ENCODE measurements around the gene OR2C1.

OR2C1 gene

GRCh38 chr16:3355589-3355988 lies at the start of gene OR2C1:
Gene OR2C1 (plus strand): TSS chr16:3355889. CDS start chr16:3355941, 52 bp downstream.
- DNase-seq = no peak

- no peak for DNase-seq
These were observed 49.6 kb upstream of the OR2C1 start for GRCh38 chr16:3306078-3306477.

DNA sequence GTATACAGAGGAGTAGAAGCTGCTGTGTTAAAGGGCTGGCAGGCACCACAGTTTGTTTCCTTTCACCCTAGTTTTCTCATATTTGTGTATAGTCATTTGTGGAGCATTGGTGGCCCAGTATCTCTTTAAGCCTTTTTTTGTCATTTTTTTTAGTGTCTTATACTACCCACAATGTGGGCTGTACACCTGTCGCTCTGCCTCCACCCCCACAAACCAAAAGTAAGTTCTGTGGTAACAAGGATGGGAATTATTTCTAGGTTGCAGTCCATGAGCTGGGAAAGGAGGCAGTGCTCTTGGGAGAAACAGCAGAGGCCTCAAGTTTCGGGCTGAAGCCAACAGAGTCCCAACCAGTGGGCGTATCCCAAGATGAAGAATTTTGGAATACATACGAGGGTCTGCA lies 44.2 kb upstream of the OR2C1 start:
- DNase-seq = no peak

DNA sequence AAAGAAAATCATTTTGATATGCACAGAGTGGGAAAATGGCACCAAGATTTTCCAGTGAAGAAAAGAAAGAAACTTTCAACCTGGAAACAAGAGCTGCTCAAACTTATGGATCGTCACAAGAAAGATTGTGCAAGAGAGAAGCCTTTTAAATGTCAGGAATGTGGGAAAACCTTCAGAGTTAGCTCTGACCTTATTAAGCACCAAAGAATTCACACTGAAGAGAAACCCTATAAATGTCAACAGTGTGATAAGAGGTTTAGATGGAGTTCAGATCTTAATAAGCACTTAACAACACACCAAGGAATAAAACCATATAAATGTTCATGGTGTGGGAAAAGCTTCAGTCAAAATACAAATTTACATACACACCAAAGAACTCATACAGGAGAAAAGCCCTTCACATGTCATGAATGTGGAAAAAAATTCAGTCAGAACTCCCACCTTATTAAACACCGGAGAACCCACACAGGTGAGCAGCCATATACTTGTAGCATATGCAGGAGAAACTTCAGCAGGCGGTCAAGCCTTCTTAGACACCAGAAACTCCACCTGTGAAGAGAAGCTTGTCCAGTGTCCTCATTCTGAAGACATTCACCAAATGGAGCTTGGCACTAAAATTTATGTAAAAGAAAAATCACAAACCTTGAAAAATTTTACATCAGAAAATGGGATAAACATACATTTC lies 38.2 kb upstream of the OR2C1 start:
- no peak for DNase-seq

GRCh38 chr16:3321816-3322215 lies 33.9 kb upstream of the OR2C1 start:
- DNase-seq = no peak

DNA sequence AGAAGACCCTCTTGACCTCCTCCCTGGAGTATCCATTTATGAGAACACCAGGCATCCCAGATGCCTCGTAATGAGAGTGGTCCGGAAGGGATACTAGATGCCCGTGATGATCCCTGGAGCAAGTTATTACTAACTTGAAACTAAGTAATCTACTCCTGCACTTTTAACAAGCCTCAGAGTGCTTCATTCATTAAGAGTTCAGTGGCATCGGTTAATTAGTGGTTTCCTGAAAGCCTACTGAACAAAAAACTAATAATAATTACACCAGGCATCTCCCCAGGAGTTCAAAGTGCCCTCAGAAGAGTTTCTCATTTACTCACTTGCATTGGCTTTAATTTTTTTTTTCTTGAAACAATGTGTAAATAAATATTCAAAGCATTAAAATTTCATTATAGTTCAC lies 28.2 kb upstream of the OR2C1 start:
- no peak for DNase-seq

GRCh38 chr16:3328104-3328503 lies 27.6 kb upstream of the OR2C1 start:
- no peak for DNase-seq

GRCh38 chr16:3328643-3329042 lies 27.0 kb upstream of the OR2C1 start:
- DNase-seq = no peak

GRCh38 chr16:3346041-3346440 lies 9.6 kb upstream of the OR2C1 start:
- no peak for DNase-seq

DNA sequence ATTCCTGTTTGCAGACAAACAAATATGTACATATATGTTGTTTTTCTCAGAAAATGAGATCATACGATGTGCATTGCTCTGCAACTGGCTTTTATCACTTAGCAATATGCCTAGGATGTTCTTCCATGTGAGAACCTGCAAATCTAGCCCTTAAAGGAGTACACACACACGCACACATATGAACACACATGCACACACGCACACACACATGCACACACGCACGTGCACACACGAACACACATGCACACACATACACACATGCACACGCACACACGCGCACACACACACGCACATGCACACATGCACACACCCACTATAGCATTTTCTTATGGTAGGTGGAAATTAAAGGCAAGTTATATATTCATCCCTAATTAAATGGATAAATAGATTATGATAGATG lies 8.1 kb upstream of the OR2C1 start:
- DNase-seq = no peak

DNA sequence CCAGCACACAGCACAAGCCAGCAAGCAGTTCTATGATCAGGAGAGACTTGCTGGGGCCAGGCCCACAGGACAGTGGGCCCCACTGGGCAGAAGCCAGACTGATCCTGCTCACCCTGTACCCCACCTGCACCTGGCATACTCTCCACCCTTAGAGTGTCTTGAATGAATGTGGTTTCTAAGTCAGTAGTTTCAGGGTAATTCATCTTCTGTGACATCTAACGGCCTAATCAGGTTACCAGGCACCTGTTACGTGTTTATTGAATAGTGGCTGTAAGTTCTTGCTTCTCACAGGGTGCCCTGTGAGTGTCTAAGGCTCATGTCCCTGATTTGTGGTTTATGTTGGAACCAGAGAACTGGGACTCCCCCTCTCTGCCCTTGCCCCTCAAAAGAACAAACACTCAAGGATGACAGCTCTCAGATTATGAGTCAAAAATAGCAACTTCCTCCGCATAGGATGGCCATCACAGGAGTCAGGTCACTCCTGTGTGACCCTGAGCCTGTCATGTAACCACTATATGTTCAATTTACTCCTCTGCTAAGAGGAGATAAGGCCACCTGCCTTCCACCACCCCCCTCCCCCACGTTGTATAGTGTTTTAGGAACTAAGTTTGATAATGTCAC lies 7.0 kb upstream of the OR2C1 start:
- DNase-seq = no peak

GRCh38 chr16:3349175-3349574 lies 6.5 kb upstream of the OR2C1 start:
- DNase-seq = no peak

DNA sequence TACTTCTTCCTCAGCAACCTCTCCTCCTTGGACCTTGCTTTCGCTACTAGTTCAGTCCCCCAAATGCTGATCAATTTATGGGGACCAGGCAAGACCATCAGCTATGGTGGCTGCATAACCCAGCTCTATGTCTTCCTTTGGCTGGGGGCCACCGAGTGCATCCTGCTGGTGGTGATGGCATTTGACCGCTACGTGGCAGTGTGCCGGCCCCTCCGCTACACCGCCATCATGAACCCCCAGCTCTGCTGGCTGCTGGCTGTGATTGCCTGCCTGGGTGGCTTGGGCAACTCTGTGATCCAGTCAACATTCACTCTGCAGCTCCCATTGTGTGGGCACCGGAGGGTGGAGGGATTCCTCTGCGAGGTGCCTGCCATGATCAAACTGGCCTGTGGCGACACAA lies 429 bp downstream of the OR2C1 start:
- DNase-seq = no peak

GRCh38 chr16:3358871-3359270 lies 3.2 kb downstream of the OR2C1 start:
- DNase-seq = no peak

DNA sequence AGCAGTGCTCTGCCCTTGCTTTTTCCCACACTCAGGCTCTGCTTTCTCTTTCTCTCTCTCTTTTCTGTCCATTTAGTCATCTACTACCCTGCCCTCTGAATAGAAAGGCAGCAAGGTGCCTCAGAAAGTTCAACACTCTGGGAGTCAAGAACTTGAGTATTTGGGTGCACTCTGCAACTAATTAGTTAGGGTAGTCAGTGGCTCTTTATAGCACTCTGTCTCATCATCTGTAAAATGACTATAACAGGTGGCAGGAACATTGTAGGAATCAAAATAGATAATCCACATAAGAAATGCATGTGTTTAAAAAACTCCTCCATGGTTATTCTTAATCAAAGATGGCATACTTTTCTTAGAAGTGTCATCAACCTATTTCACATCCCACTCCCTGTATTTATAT lies 7.2 kb downstream of the OR2C1 start:
- no peak for DNase-seq

DNA sequence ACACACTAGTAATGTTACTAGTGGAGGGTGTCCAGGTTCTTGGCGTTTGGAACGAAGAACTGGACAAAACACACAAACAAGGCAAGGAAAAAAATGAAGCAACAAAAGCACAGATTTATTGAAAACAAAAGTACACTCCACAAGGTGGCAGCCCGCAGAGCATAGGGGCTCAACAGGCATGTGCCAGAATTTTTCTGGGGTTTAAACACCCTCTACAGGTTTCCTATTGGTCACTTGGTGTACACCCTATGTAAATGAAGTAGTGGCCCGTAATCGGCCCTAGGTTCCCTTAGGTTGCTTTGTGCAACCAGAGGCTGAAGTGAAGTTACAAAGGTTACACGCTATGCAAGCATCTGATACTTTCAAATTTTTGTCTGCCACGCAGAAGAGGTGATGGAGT lies 8.1 kb downstream of the OR2C1 start:
- no peak for DNase-seq

GRCh38 chr16:3364774-3365427 lies 9.2 kb downstream of the OR2C1 start:
- peak; percentile 82 for DNase-seq

DNA sequence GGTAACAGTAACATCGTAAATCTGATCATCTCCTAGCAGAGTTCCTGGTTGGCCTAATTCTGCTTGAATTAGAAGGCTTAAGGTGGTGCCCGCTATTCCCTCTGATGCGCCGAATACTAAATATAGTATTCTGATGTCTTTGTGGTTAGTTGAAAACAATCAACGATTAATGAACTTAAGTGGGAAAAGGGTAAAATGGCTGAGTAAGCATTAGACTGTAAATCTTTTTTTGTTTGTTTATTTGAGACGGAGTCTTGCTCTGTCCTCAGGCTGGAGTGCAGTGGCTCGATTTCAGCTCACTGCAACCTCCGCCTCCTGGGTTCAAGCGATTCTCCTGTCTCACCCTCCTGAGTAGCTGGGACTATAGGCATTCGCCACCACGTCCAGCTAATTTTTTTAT lies 13.4 kb downstream of the OR2C1 start:
- no peak for DNase-seq

DNA sequence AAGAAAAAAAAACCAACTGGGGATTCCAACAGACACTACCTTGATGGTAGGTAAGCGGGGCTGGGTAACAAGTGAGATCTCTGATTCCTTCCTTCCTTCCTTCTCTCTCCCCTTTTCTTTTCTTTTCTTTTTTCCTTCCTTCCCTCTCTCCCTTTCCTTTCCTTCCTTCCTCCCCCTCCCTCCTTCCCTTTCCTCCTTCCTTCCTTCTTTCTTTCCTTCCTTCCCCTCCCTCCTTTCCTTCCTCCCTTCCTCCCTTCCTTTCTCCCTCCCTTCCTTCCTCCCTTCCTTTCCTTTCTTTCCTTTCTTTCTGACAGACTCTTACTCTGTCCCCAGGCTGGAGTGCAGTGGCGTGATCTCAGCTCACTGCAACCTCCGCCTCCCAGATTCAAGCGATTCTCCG lies 20.0 kb downstream of the OR2C1 start:
- DNase-seq = no peak

DNA sequence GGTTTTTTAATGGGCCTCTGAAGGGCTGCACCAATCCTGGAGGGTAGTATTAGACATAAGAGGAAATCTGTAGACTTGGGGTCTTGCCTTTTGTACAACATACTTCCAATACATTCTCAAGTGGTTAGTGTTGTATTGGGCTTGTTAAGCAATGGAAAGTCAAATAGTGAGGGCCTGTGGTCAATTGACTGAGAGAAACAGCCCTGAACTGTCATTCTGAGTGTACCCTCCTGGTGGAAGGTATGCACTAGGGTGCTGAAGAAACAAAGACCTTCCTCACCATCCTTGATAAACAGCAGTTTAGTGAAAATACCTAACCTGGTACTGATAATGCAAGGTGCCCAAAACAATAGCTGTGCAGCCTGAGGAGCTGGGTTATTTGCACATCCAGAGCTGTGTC lies 22.2 kb downstream of the OR2C1 start:
- DNase-seq = no peak

- DNase-seq = no peak
These were observed 27.4 kb downstream of the OR2C1 start for GRCh38 chr16:3383045-3383448.

DNA sequence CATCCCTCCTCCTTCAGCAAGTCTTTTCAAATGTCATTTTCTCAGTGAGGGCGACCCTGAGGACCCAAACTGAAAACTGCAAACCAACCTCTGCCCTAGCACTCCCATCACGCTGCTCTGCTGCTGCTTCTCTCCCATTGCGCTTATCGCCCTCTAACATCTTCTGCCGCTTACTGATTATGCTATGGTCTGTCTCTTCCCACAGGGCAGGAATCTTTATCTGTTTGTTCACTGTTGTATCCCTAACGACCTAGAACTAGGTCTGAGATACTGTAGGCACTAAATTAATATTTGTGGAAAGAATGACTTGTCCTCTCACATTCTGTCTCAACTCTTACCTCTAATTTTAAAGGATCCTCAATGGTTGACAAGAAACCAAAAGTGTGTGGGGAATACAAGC lies 32.6 kb downstream of the OR2C1 start:
- DNase-seq = no peak

GRCh38 chr16:3389663-3390338 lies 34.1 kb downstream of the OR2C1 start:
- DNase-seq = no peak

- DNase-seq = no peak
These were observed 44.7 kb downstream of the OR2C1 start for GRCh38 chr16:3400446-3400778.
